ENCODE data around the gene CCDC201. TPM values are rescaled to one million over a fixed set of nuclear protein-coding genes. Genes with fewer than 3 reads are reported as not detected.

The CCDC201 gene
- total RNA-seq = not detected

DNA sequence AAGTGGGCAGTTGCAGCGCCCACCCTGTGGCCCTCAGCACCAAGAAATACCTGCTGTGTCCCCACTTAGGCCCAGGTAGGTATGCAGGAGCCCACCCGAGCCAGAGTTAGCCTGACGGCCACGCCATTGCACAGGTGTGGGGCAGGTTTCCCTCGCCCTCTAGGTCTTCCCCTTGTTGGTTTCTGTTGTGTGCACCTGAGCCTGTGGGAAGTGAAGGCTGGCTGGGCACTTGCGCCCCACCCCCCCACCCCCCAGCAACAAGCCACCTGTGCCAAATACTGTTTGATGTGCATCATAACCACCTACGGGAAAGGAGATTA is at the start of gene CCDC201:
Gene CCDC201, minus strand, starts transcription at position 48 of the 320 bp plus-strand sequence. CDS start 75 bp downstream, outside the sequence.
- intact Hi-C loops (cut with DNase I) = no loop called here
- DNase-seq (ENCODE audit: low spot score) = no peak
- no peak for ATAC-seq

GRCh38 chr7:45921699-45922519 is 49.0 kb upstream of the CCDC201 start:
- intact Hi-C loops (cut with DNase I) = loop anchor here (5.0 kb wide), 1 partner anchor 1260 kb away; no protein-coding TSS in a partner anchor
- DNase-seq (ENCODE audit: low spot score) = peak; percentile 77
- peak; percentile 67 for ATAC-seq

DNA sequence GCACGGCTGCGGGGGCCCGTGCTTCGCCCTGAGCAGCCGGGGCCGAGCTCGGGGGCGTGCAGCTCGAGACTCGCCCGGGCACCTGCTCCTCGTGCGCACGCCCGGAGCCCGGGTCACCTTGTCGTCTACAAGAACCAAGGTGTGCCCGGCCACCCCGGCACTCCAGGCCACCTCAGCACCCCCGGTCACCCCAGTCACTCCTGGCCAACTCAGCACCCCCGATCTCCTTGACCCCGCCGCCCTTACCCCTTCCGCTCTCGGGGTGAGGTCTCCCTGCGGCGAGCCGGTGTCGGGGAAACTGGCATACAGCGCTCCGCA is 48.5 kb upstream of the CCDC201 start:
- intact Hi-C loops (cut with DNase I) = loop anchor here (5.0 kb wide), 1 partner anchor 1261 kb away; no protein-coding TSS in a partner anchor
- DNase-seq (ENCODE audit: low spot score) = no peak
- peak; percentile 7 for ATAC-seq

GRCh38 chr7:45920502-45921380 is 47.9 kb upstream of the CCDC201 start, which contains the start of gene IGFBP3:
TSS of gene IGFBP3 (minus strand) at chr7:45921272. CDS start at chr7:45921140, 132 bp downstream.
- no peak for DNase-seq (ENCODE audit: low spot score)
- ATAC-seq = peak; percentile 78
- intact Hi-C loops (cut with DNase I) = loop anchor here (5.0 kb wide), 1 partner anchor 1262 kb away; no protein-coding TSS in a partner anchor

- intact Hi-C loops (cut with DNase I) = loop anchor here (5.0 kb wide), 1 partner anchor 1262 kb away; no protein-coding TSS in a partner anchor
- no peak for DNase-seq (ENCODE audit: low spot score)
- no peak for ATAC-seq
These were observed 47.1 kb upstream of the CCDC201 start for GRCh38 chr7:45919993-45920459.

DNA sequence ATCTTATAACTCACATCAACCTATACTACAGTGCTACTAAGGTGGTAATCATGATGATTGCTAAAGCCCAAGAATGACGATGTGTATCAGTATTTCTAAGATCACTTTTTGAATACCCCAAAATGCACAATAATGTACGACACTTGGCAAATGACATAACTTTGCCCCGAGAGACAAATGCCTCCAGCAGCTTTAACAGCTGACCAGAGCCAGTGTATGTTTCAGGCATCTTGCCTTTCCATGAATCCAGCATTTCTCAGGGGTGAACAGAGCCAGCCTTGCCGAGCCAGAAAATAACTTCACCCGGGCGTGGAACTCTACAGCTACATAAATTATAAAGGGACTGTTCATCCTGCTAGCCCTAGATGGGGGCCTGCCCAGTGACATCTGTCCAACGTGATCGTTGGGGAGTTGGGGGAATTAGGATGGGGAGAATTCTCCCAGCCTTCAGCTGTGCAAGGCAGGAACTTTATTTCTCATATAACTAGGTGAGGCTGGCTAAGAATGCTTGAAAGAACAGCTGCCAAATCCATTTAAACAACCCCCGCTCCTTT is 46.4 kb upstream of the CCDC201 start:
- no peak for ATAC-seq
- DNase-seq (ENCODE audit: low spot score) = no peak
- intact Hi-C loops (cut with DNase I) = no loop called here

GRCh38 chr7:45918556-45918955 is 45.7 kb upstream of the CCDC201 start:
- DNase-seq (ENCODE audit: low spot score) (no peak), ATAC-seq (no peak)
- intact Hi-C loops (cut with DNase I) = no loop called here

DNA sequence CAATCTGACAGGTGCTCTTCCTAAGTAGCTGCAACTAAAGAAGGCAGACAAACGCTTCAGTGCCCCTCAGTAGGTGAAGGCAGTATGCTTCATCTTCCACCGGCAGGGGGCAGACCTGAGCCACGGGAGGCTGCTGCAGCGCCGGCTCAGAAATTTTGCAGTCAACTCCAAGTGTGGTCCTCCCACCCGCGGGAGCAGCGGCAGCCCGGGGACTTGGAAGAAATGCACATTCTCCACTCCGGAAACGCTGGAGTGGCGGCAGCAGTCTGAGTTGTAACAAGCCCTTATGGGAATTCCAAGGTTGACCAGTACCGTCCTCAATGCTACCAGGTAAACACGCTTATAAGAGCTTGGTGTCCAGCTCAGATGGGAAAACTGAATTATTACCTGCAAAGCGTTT is 44.8 kb upstream of the CCDC201 start:
- ATAC-seq = peak; percentile 60
- intact Hi-C loops (cut with DNase I) = no loop called here
- peak; percentile 91 for DNase-seq (ENCODE audit: low spot score)

GRCh38 chr7:45917064-45917463 is 44.2 kb upstream of the CCDC201 start:
- ATAC-seq (no peak), DNase-seq (ENCODE audit: low spot score) (no peak)
- intact Hi-C loops (cut with DNase I) = no loop called here

DNA sequence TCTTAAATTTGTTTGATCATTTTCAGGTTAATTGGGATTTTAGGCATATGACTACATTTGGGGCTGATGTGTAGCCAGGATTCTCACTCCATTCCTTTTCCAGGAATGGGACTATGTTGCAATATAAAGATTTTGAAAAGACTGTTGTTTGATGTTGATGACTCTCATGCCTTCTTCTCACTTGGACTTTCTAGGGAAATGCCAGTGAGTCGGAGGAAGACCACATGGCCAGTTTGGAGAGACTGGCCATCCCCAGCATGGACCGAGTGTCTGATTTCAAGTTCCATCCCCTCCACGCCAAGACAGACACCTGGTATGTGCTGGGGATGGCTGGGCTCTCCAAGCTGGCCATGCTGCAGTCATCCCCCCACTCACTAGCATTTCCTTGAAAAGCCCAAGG is 42.7 kb upstream of the CCDC201 start:
- intact Hi-C loops (cut with DNase I) = no loop called here
- no peak for ATAC-seq
- no peak for DNase-seq (ENCODE audit: low spot score)

DNA sequence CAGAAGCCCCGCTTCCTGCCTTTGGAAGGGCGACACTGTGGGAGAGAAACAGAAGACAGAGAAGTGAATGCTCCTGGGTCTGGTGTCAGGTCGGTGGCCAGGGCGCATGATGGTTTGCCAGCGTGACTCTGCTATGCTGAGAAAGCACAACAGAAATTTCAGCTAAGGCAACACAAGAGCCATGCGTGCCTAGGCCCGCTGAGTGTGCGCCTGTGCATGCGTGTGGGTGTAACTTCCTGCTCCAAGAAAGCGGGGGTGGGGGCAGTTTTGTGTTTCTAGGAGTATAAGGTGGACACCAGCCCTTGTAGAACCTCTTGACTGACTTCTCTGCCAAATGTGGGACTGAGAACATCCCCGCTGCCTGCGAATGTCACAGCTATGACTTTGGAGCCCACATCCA is 42.0 kb upstream of the CCDC201 start:
- DNase-seq (ENCODE audit: low spot score) = no peak
- intact Hi-C loops (cut with DNase I) = no loop called here
- no peak for ATAC-seq

GRCh38 chr7:45912972-45913371 is 40.1 kb upstream of the CCDC201 start:
- no peak for ATAC-seq
- intact Hi-C loops (cut with DNase I) = no loop called here
- DNase-seq (ENCODE audit: low spot score) = no peak

DNA sequence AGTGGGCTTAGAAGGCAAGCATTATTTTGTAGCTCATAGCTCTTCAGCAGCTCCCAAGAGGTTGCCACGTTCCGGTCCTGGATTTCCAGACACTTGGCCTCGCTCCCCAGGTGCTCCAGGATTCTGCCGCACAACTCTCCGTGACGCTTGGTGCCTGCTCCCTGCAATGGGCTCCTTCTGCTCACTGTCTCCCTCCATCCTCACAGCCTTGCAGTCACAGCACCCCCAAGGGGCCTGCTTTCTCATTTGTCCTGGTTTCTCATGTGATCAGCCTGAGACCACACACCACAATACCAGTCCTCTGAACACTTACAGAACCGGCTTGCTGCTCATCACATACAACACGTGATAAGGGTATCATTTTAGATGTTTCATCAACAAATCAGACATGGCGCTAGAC is 38.4 kb upstream of the CCDC201 start:
- ATAC-seq = no peak
- intact Hi-C loops (cut with DNase I) = no loop called here
- DNase-seq (ENCODE audit: low spot score) = no peak

GRCh38 chr7:45910855-45911254 is 38.0 kb upstream of the CCDC201 start:
- intact Hi-C loops (cut with DNase I) = no loop called here
- ATAC-seq (no peak), DNase-seq (ENCODE audit: low spot score) (no peak)

GRCh38 chr7:45909561-45909960 is 36.7 kb upstream of the CCDC201 start:
- intact Hi-C loops (cut with DNase I) = no loop called here
- ATAC-seq = no peak
- no peak for DNase-seq (ENCODE audit: low spot score)

DNA sequence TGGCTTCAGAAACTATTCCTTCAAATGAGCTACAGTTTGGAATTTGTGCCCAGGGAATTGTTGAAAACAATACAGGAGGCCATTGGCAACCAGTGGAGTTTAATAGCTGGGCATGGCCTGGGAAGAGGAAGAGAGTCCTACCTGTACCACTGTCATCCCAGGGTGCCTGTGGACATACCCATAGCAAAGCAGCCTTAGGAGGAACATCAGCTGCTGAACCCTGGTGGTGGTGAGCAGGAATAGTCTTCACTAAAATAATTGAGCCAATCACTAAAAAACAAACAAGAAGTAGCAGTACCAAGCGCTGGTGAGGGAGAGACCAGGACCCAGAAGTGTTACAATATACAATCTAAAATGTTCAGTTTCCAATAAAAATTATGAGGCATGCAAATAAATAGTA is 29.9 kb upstream of the CCDC201 start:
- no peak for ATAC-seq
- intact Hi-C loops (cut with DNase I) = no loop called here
- no peak for DNase-seq (ENCODE audit: low spot score)

DNA sequence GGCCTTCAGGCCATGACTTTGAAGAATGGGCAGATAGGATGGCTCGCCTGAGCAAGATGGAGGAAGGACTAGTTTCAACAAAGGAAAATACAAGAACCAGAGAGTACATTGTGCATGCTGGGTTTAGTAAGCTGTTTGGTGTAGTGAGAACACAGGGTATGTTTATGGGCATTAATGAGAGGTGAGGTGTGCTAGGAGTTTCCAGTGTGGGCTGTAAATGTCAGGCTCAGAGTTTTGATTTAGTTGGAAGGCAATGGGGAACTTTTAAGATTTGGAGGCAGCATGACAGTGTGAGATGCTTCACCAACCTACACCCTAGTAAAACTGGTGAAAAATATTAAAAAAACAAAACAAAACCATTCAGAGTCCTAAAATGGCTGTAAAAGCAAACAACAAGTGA is 28.7 kb upstream of the CCDC201 start:
- intact Hi-C loops (cut with DNase I) = no loop called here
- ATAC-seq (no peak), DNase-seq (ENCODE audit: low spot score) (no peak)

DNA sequence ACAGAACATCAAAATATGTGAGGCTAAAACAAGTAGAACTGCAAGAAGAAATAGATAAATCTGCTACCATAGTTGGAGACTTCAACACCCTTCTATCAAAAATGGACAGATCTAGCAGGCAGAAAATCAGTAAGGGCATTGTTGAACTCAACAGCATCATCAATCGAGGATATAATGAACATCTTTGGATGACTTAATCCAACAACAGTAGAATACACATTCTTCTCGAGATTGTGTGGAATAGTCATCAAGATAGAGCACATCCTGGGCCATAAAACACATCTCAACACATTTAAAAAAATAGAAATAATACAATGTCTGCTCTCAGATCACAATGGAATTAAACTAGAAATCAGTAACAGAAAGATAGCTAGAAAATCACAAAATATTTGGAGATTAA is 25.3 kb upstream of the CCDC201 start:
- DNase-seq (ENCODE audit: low spot score) (no peak), ATAC-seq (no peak)
- intact Hi-C loops (cut with DNase I) = loop anchor here (5.0 kb wide), 1 partner anchor 439 kb away; no protein-coding TSS in a partner anchor

DNA sequence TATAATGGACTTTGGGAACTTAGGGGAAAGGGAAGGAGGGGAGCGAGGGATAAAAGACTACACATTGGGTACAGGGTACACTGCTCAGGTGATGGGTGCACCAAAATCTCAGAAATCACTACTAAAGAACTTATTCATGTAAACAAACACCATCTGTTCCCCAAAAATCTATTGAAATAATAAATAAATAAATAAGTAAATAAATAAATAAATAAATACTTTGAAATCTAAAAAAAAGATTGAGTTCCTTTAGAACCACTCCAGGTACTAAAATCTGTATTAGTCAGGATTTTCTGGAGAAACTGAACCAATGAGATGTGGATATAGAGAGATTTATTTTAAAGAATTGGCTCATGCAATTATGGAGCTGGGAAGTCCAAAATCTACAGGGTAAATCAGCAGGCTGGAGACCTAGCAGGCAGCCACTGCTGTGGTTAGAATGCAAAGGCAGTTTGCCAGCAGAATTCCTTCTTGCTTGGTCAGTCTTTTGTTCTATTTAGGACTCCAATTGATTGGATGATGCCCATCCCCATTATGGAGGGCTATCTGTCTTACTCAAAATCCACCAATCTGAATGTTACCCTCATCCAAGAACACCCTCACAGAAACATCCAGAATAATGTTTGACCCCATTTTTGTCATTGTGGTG is 24.3 kb upstream of the CCDC201 start:
- no peak for DNase-seq (ENCODE audit: low spot score)
- intact Hi-C loops (cut with DNase I) = loop anchor here (5.0 kb wide), 1 partner anchor 440 kb away; no protein-coding TSS in a partner anchor
- ATAC-seq = no peak

Data from sciatic nerve (tissue), 2 donors.